ENCODE data around the gene TMCO2.

- no peak for TF ChIP-seq CTCF (conservative IDR thresholded peaks at IDR 0.05; ENCODE audit: low read length)
- TF ChIP-seq EZH2phosphoT487 (IDR thresholded peaks at IDR 0.05; ENCODE audit: borderline replicate concordance, low read depth, low read length) = no peak
Observed at GRCh38 chr1:40272653-40273213, 25.0 kb downstream of the TMCO2 start.

Data from OCI-LY7 (cell line).